ENCODE measurements around the gene CBX2. TPM values are rescaled to one million over a fixed set of nuclear protein-coding genes. Genes with fewer than 3 reads are reported as not detected.

Gene CBX2
- total and polyA plus RNA-seq, 2 donors: 4.4 to 12.8 TPM

GRCh38 chr17:79811868-79812352 is 34.0 kb downstream of the CBX2 start:
- H3K9me3 ChIP-seq (ENCODE audit: control insufficient read depth in 2 of 2, insufficient read depth in 1 of 2, low read length in 1 of 2): peaks cover 0 to 20% of the 10 kb centered on the region in 2 donors
- H3K4me1 ChIP-seq (ENCODE audit: control insufficient read depth in 2 of 2, insufficient read depth in 2 of 2, low read length in 2 of 2): peaks cover 52 to 72% of the 10 kb centered on the region in 2 donors
- WGBS: 4% methylated on average over 20 of the region's 20 CpGs

GRCh38 chr17:79812353-79813258 is 34.7 kb downstream of the CBX2 start:
- peaks cover 52 to 72% of the 10 kb centered on the region in 2 donors for H3K4me1 ChIP-seq (ENCODE audit: control insufficient read depth in 2 of 2, insufficient read depth in 2 of 2, low read length in 2 of 2)
- H3K36me3 ChIP-seq (ENCODE audit: control insufficient read depth in 2 of 2, insufficient read depth in 2 of 2, low read length in 1 of 2): no peaks in the 10 kb centered on the region
- no peak overlapping the region for H3K27ac ChIP-seq (ENCODE audit: low read depth in 1 of 2, low read length in 1 of 2)
- H3K27me3 ChIP-seq (ENCODE audit: control insufficient read depth in 2 of 2, insufficient read depth in 1 of 2, low read length in 1 of 2): peaks cover 94 to 95% of the 10 kb centered on the region in 2 donors
- peak overlapping the region; percentile 28 to 62 for H3K4me3 ChIP-seq (ENCODE audit: low read length in 2 of 2)
- 2% methylated on average over 72 of the region's 72 CpGs for WGBS
- H3K9me3 ChIP-seq (ENCODE audit: control insufficient read depth in 2 of 2, insufficient read depth in 1 of 2, low read length in 1 of 2): peaks cover 0 to 20% of the 10 kb centered on the region in 2 donors
- peak in 1 of 9 donors; percentile 58 for DNase-seq (ENCODE audit: low read depth in 6 of 9, low spot score in 9 of 9)

More at GRCh38 chr17:79811868-79812352, 34.0 kb downstream of the CBX2 start:
- Histone ChIP-seq H3K36me3 (ENCODE audit: control insufficient read depth in 2 of 2, insufficient read depth in 2 of 2, low read length in 1 of 2) (no peaks in the 10 kb centered on the region), H3K27ac (ENCODE audit: low read depth in 1 of 2, low read length in 1 of 2) (no peak overlapping the region), H3K4me3 (ENCODE audit: low read length in 2 of 2) (peak overlapping the region in 1 of 2 donors; percentile 41), H3K27me3 (ENCODE audit: control insufficient read depth in 2 of 2, insufficient read depth in 1 of 2, low read length in 1 of 2) (peaks cover 94 to 95% of the 10 kb centered on the region in 2 donors)
- peak in 1 of 9 donors; percentile 43 for DNase-seq (ENCODE audit: low read depth in 6 of 9, low spot score in 9 of 9)

GRCh38 chr17:79813297-79814126 is 35.6 kb downstream of the CBX2 start:
- H3K4me3 ChIP-seq (ENCODE audit: low read length in 2 of 2): peak overlapping the region in 1 of 2 donors; percentile 62
- H3K27ac ChIP-seq (ENCODE audit: low read depth in 1 of 2, low read length in 1 of 2): no peak overlapping the region
- H3K27me3 ChIP-seq (ENCODE audit: control insufficient read depth in 2 of 2, insufficient read depth in 1 of 2, low read length in 1 of 2): peaks cover 92 to 94% of the 10 kb centered on the region in 2 donors
- peaks cover 52 to 68% of the 10 kb centered on the region in 2 donors for H3K4me1 ChIP-seq (ENCODE audit: control insufficient read depth in 2 of 2, insufficient read depth in 2 of 2, low read length in 2 of 2)
- 1% methylated on average over 89 of the region's 89 CpGs for WGBS
- H3K36me3 ChIP-seq (ENCODE audit: control insufficient read depth in 2 of 2, insufficient read depth in 2 of 2, low read length in 1 of 2): no peaks in the 10 kb centered on the region
- no peak for DNase-seq (ENCODE audit: low read depth in 6 of 9, low spot score in 9 of 9)
- peaks cover 0 to 20% of the 10 kb centered on the region in 2 donors for H3K9me3 ChIP-seq (ENCODE audit: control insufficient read depth in 2 of 2, insufficient read depth in 1 of 2, low read length in 1 of 2)

DNA sequence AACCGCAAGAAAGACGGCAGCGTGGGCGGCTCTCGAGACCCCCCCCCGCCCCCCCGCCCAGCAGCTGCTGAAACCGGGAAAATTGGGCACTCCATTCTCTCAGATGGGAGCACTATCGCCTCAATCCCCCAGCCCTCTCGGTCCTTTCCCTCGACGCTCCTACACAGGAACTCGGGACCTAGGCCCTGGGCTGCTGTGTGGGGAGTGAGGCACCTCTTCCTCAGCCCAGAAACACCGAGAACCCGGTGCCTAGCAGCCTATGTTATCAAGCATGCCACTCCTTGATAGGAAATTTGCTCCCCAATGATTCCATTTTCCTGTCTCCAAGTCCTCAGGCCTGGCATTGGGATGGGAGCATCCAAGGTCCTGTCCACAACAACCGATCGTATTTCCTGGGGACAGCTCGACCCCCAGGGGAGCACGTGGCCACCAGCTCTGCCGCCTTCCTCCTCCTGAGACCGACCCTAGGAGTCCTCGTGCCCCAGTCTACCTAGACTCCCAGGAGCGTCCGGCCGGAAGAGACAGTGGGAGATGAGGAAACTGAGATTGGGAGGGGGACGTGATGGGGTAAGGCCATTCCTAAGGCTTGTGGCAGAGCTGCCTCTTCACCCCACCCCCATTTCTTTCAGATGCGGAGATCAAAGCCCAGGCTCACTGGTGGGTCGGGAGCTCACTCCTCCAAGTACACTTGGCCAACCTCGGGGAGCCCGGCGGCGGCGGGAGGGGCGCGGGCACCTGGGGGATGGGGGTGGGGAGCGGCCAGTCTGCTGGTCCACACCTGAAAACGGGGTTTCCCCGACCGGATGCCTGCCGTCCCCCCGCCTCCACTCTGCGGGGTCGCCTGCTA is 36.4 kb downstream of the CBX2 start:
- Histone ChIP-seq H3K27me3 (ENCODE audit: control insufficient read depth in 2 of 2, insufficient read depth in 1 of 2, low read length in 1 of 2) (peaks cover 90 to 93% of the 10 kb centered on the region in 2 donors), H3K4me3 (ENCODE audit: low read length in 2 of 2) (peak overlapping the region in 1 of 2 donors; percentile 62), H3K36me3 (ENCODE audit: control insufficient read depth in 2 of 2, insufficient read depth in 2 of 2, low read length in 1 of 2) (no peaks in the 10 kb centered on the region), H3K27ac (ENCODE audit: low read depth in 1 of 2, low read length in 1 of 2) (no peak overlapping the region), H3K9me3 (ENCODE audit: control insufficient read depth in 2 of 2, insufficient read depth in 1 of 2, low read length in 1 of 2) (peaks cover 0 to 17% of the 10 kb centered on the region in 2 donors), H3K4me1 (ENCODE audit: control insufficient read depth in 2 of 2, insufficient read depth in 2 of 2, low read length in 2 of 2) (peaks cover 48 to 60% of the 10 kb centered on the region in 2 donors)
- WGBS: 4% methylated on average over 43 of the region's 43 CpGs
- DNase-seq (ENCODE audit: low read depth in 6 of 9, low spot score in 9 of 9): peak in 2 of 9 donors; percentile 37 to 58

DNA sequence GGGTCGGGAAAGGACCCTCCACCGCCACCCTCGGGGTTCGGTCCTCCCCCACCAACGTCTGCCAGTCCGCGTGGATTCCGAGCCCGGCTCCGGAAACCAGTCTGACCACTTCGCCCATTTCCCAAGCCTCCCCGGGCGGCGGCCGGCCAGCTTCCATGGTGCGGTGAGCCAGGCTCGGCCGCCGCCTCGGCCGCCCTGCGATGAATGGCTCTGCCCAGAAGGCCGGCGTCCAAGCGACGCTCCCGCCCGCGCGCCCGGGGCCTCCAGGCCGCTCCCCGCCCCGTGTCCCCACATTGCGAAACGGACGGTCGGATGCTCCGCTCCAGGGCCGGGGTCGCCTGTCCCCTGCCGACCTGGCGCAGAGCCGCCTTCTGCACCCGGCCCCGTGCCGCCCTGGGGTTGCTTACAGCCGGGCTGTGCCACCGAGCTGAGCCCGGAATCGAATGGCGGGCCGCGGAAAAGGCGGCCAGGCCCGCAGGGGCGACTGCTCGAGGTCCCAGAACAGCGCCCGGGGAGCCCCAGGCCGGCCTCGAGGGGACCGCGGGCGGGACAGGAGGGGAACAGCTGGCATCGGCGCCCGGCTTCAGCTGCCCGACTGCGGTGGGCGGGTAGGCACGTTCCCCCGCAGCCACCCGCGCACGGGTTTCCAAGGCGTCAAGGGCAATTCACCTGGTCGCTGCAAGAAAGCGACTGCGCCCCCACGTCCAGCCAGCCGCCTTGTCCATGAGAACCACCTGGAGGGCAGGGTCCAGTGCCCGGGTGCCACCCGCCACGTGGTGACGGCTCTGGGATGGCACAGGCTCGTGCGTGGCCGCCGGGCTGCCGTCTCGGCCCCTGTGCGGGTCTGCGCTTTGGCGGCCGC is 37.3 kb downstream of the CBX2 start:
- Histone ChIP-seq H3K27ac (ENCODE audit: low read depth in 1 of 2, low read length in 1 of 2) (no peak overlapping the region), H3K27me3 (ENCODE audit: control insufficient read depth in 2 of 2, insufficient read depth in 1 of 2, low read length in 1 of 2) (peaks cover 83 to 96% of the 10 kb centered on the region in 2 donors), H3K4me1 (ENCODE audit: control insufficient read depth in 2 of 2, insufficient read depth in 2 of 2, low read length in 2 of 2) (peaks cover 41 to 54% of the 10 kb centered on the region in 2 donors), H3K4me3 (ENCODE audit: low read length in 2 of 2) (peak overlapping the region in 1 of 2 donors; percentile 17), H3K36me3 (ENCODE audit: control insufficient read depth in 2 of 2, insufficient read depth in 2 of 2, low read length in 1 of 2) (no peaks in the 10 kb centered on the region), H3K9me3 (ENCODE audit: control insufficient read depth in 2 of 2, insufficient read depth in 1 of 2, low read length in 1 of 2) (peaks cover 0 to 17% of the 10 kb centered on the region in 2 donors)
- WGBS: 3% methylated on average over 96 of the region's 96 CpGs
- DNase-seq (ENCODE audit: low read depth in 6 of 9, low spot score in 9 of 9): no peak

DNA sequence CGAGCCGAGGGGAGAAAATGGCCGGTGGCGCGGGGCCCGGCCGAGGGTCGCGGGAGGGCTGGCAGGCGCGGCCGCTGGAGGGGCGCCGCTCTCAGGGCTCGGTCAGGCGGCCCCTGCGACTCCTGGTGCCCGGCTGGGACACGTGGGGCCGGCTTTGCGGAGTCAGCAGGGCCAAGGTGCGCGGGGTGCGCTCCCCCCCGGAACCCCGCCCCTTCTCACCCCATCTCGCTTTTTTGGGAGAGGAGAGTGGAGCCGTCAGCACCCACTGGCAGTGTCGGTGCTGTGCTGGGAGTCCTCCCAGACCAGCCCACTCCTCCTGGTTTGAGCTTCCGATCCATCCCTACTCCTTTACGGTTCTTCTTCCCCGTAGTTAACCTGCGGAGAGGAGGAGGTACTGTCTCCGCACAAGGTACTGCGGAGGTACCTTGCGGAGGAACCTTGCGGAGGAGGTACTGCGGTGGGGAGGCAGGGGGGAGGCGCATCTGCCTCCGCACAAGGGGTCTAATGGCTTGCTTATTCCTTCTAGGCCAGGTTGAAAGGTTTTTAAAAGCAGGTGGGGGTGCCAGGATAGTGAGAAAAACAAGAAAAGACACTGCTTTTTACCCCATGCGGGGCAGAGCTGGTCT is 38.0 kb downstream of the CBX2 start:
- peaks cover 0 to 17% of the 10 kb centered on the region in 2 donors for H3K9me3 ChIP-seq (ENCODE audit: control insufficient read depth in 2 of 2, insufficient read depth in 1 of 2, low read length in 1 of 2)
- H3K27me3 ChIP-seq (ENCODE audit: control insufficient read depth in 2 of 2, insufficient read depth in 1 of 2, low read length in 1 of 2): peaks cover 76 to 95% of the 10 kb centered on the region in 2 donors
- H3K4me1 ChIP-seq (ENCODE audit: control insufficient read depth in 2 of 2, insufficient read depth in 2 of 2, low read length in 2 of 2): peaks cover 37 to 46% of the 10 kb centered on the region in 2 donors
- H3K27ac ChIP-seq (ENCODE audit: low read depth in 1 of 2, low read length in 1 of 2): no peak overlapping the region
- 32% methylated on average over 41 of the region's 41 CpGs for WGBS
- H3K36me3 ChIP-seq (ENCODE audit: control insufficient read depth in 2 of 2, insufficient read depth in 2 of 2, low read length in 1 of 2): no peaks in the 10 kb centered on the region
- DNase-seq (ENCODE audit: low read depth in 6 of 9, low spot score in 9 of 9): no peak
- H3K4me3 ChIP-seq (ENCODE audit: low read length in 2 of 2): no peak overlapping the region

GRCh38 chr17:79818026-79818758 is 40.2 kb downstream of the CBX2 start:
- WGBS: 96% methylated on average over 12 of the region's 12 CpGs
- peaks cover 53 to 83% of the 10 kb centered on the region in 2 donors for H3K27me3 ChIP-seq (ENCODE audit: control insufficient read depth in 2 of 2, insufficient read depth in 1 of 2, low read length in 1 of 2)
- no peak for DNase-seq (ENCODE audit: low read depth in 6 of 9, low spot score in 9 of 9)

More at GRCh38 chr17:79818026-79818758, 40.2 kb downstream of the CBX2 start:
- Histone ChIP-seq H3K36me3 (ENCODE audit: control insufficient read depth in 2 of 2, insufficient read depth in 2 of 2, low read length in 1 of 2) (no peaks in the 10 kb centered on the region), H3K9me3 (ENCODE audit: control insufficient read depth in 2 of 2, insufficient read depth in 1 of 2, low read length in 1 of 2) (peaks cover 0 to 6% of the 10 kb centered on the region in 2 donors), H3K4me3 (ENCODE audit: low read length in 2 of 2) (no peak overlapping the region), H3K4me1 (ENCODE audit: control insufficient read depth in 2 of 2, insufficient read depth in 2 of 2, low read length in 2 of 2) (peaks cover 17 to 26% of the 10 kb centered on the region in 2 donors), H3K27ac (ENCODE audit: low read depth in 1 of 2, low read length in 1 of 2) (no peak overlapping the region)
